SK-N-SH (cell line): Measurements from ENCODE around the gene THAP7.

Experiments
- EP300 ChIP-seq, 2 experiments: IDR thresholded peaks; 2 replicates each; pipeline versions ENCODE4 v1.4.0 to v1.6.1; 2012; ENCODE audit warnings: borderline replicate concordance in 1 of 2, low read depth in 1 of 2, low read length in 1 of 2
- EZH2phosphoT487 ChIP-seq: fragments of 200-600 bp; sonication (generic); IDR thresholded peaks from 2 replicates; pipeline ENCODE4 v1.6.1; 2017; ENCODE audit warnings: low read depth, mixed run types, mild to moderate bottlenecking, antibody characterized with exemption, moderate library complexity, borderline replicate concordance
- FOSL2 ChIP-seq: IDR thresholded peaks from 2 replicates; pipeline ENCODE4 v1.4.0; 2012; ENCODE audit warnings: low read depth, mild to moderate bottlenecking, moderate library complexity, borderline replicate concordance
- FOXM1 ChIP-seq: IDR thresholded peaks from 2 replicates; pipeline ENCODE4 v1.4.0; 2012; ENCODE audit warnings: low read depth, mild to moderate bottlenecking
- RCOR1 ChIP-seq: fragments of 150-350 bp; IDR thresholded peaks from 2 replicates; pipeline ENCODE4 v1.6.1; 2017; ENCODE audit warnings: antibody characterized with exemption, low read length
- TAF1 ChIP-seq: IDR thresholded peaks from 2 replicates; pipeline ENCODE4 v1.6.1; 2012; ENCODE audit warnings: low read depth, mild to moderate bottlenecking, low read length, moderate library complexity, borderline replicate concordance
- TF ChIP-seq, protein P1 (sequence below): fragments of 200-600 bp; sonication (generic); IDR thresholded peaks from 2 replicates; pipeline ENCODE4 v1.6.1; 2017; ENCODE audit warnings: antibody characterized with exemption, mild to moderate bottlenecking, moderate library complexity
- TF ChIP-seq, protein P2 (sequence below): IDR thresholded peaks from 2 replicates; pipeline ENCODE4; 2012
- TF ChIP-seq, protein P3 (sequence below): fragments of 150-350 bp; IDR thresholded peaks from 2 replicates; pipeline ENCODE4 v1.6.1; 2016; ENCODE audit warnings: mild to moderate bottlenecking, low read depth, low read length

DNA sequence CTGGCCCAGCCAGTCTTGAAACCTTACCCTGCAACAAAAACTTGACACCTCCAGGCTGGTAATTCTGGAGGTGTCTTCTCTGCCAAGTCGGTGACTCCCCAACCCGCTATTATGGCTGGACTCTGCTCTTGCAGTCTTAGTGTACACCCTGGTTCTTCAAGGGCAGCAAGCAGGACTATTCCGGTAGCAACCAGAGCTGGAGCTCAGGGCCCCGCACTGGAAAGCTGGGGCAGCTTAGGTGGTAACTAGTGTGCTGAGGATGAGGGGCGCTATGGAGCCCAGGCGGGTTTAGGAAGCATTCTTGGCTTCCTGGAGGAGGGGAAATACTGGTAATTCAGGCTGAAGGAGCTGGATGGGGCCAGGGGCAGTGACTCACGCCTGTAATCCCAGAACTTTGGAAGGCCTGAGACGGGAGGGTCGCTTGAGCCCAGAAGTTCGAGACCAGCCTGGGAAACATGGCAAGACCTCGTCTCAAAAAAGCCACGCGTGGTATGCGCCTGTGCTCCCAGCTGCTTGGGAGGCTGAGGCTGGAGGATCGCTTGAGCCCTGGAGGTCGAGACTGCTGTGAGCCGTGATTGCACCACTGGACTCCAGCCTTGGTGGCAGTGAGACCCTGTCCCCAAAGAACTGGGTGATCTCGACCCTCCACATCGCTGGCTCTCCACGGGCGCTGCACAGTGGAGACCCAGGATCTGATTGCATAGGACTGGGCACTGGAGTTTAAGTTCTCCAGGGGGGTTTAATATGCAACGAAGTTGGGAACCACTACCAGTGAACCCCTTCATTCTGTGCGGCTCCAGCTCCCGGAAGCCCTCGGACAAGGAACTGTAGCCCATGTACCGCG, 45.4 kb downstream of the THAP7 start:
- TF ChIP-seq, protein P1, sequence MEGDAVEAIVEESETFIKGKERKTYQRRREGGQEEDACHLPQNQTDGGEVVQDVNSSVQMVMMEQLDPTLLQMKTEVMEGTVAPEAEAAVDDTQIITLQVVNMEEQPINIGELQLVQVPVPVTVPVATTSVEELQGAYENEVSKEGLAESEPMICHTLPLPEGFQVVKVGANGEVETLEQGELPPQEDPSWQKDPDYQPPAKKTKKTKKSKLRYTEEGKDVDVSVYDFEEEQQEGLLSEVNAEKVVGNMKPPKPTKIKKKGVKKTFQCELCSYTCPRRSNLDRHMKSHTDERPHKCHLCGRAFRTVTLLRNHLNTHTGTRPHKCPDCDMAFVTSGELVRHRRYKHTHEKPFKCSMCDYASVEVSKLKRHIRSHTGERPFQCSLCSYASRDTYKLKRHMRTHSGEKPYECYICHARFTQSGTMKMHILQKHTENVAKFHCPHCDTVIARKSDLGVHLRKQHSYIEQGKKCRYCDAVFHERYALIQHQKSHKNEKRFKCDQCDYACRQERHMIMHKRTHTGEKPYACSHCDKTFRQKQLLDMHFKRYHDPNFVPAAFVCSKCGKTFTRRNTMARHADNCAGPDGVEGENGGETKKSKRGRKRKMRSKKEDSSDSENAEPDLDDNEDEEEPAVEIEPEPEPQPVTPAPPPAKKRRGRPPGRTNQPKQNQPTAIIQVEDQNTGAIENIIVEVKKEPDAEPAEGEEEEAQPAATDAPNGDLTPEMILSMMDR = no peak
- TF ChIP-seq TAF1 (no peak), EZH2phosphoT487 (no peak), RCOR1 (no peak), EP300 (IDR thresholded peaks at IDR 0.05; ENCODE audit: borderline replicate concordance in 1 of 2, low read depth in 1 of 2, low read length in 1 of 2) (no peak), FOSL2 (no peak), FOXM1 (no peak)
- TF ChIP-seq, protein P2, sequence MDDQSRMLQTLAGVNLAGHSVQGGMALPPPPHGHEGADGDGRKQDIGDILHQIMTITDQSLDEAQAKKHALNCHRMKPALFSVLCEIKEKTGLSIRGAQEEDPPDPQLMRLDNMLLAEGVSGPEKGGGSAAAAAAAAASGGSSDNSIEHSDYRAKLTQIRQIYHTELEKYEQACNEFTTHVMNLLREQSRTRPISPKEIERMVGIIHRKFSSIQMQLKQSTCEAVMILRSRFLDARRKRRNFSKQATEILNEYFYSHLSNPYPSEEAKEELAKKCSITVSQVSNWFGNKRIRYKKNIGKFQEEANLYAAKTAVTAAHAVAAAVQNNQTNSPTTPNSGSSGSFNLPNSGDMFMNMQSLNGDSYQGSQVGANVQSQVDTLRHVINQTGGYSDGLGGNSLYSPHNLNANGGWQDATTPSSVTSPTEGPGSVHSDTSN = no peak
- TF ChIP-seq, protein P3, sequence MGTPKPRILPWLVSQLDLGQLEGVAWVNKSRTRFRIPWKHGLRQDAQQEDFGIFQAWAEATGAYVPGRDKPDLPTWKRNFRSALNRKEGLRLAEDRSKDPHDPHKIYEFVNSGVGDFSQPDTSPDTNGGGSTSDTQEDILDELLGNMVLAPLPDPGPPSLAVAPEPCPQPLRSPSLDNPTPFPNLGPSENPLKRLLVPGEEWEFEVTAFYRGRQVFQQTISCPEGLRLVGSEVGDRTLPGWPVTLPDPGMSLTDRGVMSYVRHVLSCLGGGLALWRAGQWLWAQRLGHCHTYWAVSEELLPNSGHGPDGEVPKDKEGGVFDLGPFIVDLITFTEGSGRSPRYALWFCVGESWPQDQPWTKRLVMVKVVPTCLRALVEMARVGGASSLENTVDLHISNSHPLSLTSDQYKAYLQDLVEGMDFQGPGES = no peak
